ENCODE results near the gene HOXC4. TPM values are rescaled to one million over a fixed set of nuclear protein-coding genes. Genes with fewer than 3 reads are reported as not detected.

HOXC4 gene
- polyA plus RNA-seq, 2 of the 4 experiments (the other 2 are of a cell fraction), result 1.3 to 4.0 TPM

DNA sequence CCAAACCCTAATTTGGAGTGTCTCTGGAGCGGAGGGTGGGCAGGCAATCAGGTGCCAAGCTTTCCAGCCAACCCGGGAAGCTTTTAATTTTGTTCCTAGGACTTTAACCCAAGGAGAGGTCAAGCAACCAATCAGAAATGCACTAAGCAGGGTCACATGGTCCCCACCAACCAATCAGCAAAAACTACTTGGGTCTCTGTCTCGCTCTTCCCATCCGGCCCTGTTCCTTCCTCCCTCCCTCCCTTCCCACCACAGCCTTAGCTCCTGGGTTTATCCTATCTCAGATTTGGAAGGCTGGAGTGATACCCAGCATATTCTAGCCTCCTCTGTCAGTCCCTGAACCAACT lies 13.5 kb upstream of the HOXC4 start:
- WGBS (ENCODE audit: missing lambda C conversion rate), result 75% methylated on average over 4 of the region's 4 CpGs
- Histone ChIP-seq H3K4me1 (peaks cover 7% of the 10 kb centered on the region; the same call in 1 of the 3 replicates), H3K4me3 (no peak overlapping the region), H3K4me2 (no peak overlapping the region), H3K9me3 (no peaks in the 10 kb centered on the region), H3K27ac (no peak overlapping the region)
- FAIRE-seq, result no peak
- peak; percentile 52 to 57 for DNase-seq (ENCODE audit: low read depth in 1 of 2, low spot score in 1 of 2)
- CTCF ChIA-PET, result interaction anchor here (1.4 to 27.9 kb wide), 6 partner anchors 11 to 175 kb away, joined by 3 to 476 read pairs (median 6); partner anchors contain the start of gene SMUG1
- peak in 1 of 2 experiments; percentile 65; a peak in 3 of 6 replicates for ATAC-seq
- POLR2A ChIA-PET, result no interaction called here
- TF ChIP-seq, protein P1, sequence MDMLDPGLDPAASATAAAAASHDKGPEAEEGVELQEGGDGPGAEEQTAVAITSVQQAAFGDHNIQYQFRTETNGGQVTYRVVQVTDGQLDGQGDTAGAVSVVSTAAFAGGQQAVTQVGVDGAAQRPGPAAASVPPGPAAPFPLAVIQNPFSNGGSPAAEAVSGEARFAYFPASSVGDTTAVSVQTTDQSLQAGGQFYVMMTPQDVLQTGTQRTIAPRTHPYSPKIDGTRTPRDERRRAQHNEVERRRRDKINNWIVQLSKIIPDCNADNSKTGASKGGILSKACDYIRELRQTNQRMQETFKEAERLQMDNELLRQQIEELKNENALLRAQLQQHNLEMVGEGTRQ (IDR thresholded peaks at IDR 0.05), result peak; percentile 77
- no peak for TF ChIP-seq CBX8 (IDR thresholded peaks at IDR 0.05)

DNA sequence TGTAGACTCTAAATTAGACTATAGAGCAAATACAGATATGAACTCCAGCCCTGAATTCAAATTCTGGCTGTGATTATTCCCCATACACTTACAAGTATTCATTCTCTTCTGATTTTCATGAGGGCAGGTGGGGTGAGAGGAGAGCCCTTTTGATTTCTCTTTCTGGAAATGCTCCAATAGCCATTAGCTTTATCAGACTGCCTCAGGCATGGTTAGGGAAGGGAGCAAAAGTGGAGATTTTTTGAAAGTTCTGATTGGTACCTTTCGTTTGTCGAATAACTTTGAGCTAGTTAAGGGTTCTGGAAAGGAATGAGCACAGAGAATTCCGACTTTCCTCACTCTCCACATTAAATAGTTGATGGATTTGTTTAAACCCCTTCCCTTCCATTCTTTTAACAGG lies 13.0 kb upstream of the HOXC4 start:
- Histone ChIP-seq H3K27ac (no peak overlapping the region), H3K4me1 (peaks cover 7% of the 10 kb centered on the region; the same call in 1 of the 3 replicates), H3K4me3 (no peak overlapping the region), H3K4me2 (no peak overlapping the region), H3K9me3 (no peaks in the 10 kb centered on the region)
- FAIRE-seq (no peak), DNase-seq (ENCODE audit: low read depth in 1 of 2, low spot score in 1 of 2) (no peak), ATAC-seq (no peak)
- POLR2A ChIA-PET, result interaction anchor here (0.8 to 1.2 kb wide), 2 partner anchors 8 to 13 kb away, joined by 4 to 7 read pairs; partner anchors contain the start of genes HOXC4 and HOXC5
- no peak for TF ChIP-seq TFCP2L1 (CRISPR knock-in tag; IDR thresholded peaks at IDR 0.05)
- no peak for TF ChIP-seq HOXA7 (CRISPR knock-in tag; IDR thresholded peaks at IDR 0.05)
- TF ChIP-seq EHF (CRISPR knock-in tag; IDR thresholded peaks at IDR 0.05), result no peak
- no peak for TF ChIP-seq ZFP36 (IDR thresholded peaks at IDR 0.05; ENCODE audit: borderline replicate concordance, partially characterized antibody)
- no peak for TF ChIP-seq EP300 (IDR thresholded peaks at IDR 0.05)
- TF ChIP-seq JUN (IDR thresholded peaks at IDR 0.05), result no peak
- TF ChIP-seq, protein P2, sequence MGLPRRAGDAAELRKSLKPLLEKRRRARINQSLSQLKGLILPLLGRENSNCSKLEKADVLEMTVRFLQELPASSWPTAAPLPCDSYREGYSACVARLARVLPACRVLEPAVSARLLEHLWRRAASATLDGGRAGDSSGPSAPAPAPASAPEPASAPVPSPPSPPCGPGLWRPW (IDR thresholded peaks at IDR 0.05), result no peak
- TF ChIP-seq, protein P3, sequence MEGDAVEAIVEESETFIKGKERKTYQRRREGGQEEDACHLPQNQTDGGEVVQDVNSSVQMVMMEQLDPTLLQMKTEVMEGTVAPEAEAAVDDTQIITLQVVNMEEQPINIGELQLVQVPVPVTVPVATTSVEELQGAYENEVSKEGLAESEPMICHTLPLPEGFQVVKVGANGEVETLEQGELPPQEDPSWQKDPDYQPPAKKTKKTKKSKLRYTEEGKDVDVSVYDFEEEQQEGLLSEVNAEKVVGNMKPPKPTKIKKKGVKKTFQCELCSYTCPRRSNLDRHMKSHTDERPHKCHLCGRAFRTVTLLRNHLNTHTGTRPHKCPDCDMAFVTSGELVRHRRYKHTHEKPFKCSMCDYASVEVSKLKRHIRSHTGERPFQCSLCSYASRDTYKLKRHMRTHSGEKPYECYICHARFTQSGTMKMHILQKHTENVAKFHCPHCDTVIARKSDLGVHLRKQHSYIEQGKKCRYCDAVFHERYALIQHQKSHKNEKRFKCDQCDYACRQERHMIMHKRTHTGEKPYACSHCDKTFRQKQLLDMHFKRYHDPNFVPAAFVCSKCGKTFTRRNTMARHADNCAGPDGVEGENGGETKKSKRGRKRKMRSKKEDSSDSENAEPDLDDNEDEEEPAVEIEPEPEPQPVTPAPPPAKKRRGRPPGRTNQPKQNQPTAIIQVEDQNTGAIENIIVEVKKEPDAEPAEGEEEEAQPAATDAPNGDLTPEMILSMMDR (IDR thresholded peaks at IDR 0.05), result no peak
- TF ChIP-seq HOXB13 (CRISPR knock-in tag; IDR thresholded peaks at IDR 0.05; ENCODE audit: low read depth), result no peak
- 68% methylated on average over 3 of the region's 3 CpGs for WGBS (ENCODE audit: missing lambda C conversion rate)
- CTCF ChIA-PET, result interaction anchor here (1.2 to 27.9 kb wide), 8 partner anchors 8 to 175 kb away, joined by 3 to 476 read pairs (median 6); partner anchors contain the start of genes HOXC5 and SMUG1

DNA sequence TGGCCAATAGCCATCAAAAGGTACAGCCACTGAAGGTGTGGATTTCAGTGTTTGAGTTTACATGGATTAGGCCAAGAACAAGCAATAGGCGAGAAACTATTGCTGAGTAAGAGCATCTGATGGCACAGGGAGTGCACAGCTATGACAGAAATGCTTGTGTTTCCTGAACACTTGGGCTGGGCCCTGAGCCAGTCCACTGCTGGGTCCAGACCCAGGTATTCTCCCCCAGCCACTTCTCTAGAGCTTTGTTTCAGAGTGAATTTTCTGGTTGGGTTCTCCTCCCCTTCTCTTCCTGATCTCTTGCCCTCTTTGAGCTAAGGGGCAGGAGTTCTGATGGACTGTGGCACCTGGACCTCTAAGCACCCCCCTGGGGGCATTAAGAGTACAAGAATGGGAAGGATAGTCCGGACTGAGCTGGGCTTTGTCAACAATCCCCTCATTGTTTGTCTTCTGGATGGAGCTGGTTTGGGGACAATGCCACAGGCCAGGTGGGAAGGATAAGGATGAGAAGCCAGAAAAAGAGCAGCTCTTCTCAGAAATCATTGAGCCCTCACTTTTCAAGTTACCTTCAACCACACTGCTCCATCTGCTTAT lies 12.4 kb upstream of the HOXC4 start:
- 63% methylated on average over 2 of the region's 2 CpGs for WGBS (ENCODE audit: missing lambda C conversion rate)
- H3K27ac ChIP-seq, result no peak overlapping the region
- CTCF ChIA-PET, result interaction anchor here (0.6 to 27.9 kb wide), 8 partner anchors 8 to 174 kb away, joined by 3 to 476 read pairs (median 6); partner anchors contain the start of genes HOXC5 and SMUG1
- TF ChIP-seq RCOR1 (IDR thresholded peaks at IDR 0.05; ENCODE audit: low read depth, low read length), result no peak
- TF ChIP-seq CHD4 (IDR thresholded peaks at IDR 0.05; ENCODE audit: borderline replicate concordance), result no peak
- no peak for TF ChIP-seq CEBPB (IDR thresholded peaks at IDR 0.05)
- TF ChIP-seq, protein P4, sequence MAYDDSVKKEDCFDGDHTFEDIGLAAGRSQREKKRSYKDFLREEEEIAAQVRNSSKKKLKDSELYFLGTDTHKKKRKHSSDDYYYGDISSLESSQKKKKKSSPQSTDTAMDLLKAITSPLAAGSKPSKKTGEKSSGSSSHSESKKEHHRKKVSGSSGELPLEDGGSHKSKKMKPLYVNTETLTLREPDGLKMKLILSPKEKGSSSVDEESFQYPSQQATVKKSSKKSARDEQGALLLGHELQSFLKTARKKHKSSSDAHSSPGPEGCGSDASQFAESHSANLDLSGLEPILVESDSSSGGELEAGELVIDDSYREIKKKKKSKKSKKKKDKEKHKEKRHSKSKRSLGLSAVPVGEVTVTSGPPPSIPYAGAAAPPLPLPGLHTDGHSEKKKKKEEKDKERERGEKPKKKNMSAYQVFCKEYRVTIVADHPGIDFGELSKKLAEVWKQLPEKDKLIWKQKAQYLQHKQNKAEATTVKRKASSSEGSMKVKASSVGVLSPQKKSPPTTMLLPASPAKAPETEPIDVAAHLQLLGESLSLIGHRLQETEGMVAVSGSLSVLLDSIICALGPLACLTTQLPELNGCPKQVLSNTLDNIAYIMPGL (CRISPR knock-in tag; IDR thresholded peaks at IDR 0.05; ENCODE audit: borderline replicate concordance), result no peak
- TF ChIP-seq, protein P3 (IDR thresholded peaks at IDR 0.05), result no peak
- TF ChIP-seq EHMT2 (IDR thresholded peaks at IDR 0.05; ENCODE audit: low read depth), result no peak
- no peak for TF ChIP-seq SREBF2 (IDR thresholded peaks at IDR 0.05)
- TF ChIP-seq RAD21 (conservative IDR thresholded peaks at IDR 0.05 in 1 of 2, IDR thresholded peaks at IDR 0.05 in 1 of 2), result no peak
- no peak for TF ChIP-seq MAZ (IDR thresholded peaks at IDR 0.05; ENCODE audit: borderline replicate concordance, low read depth, low read length)
- no peak for TF ChIP-seq FOSL2 (IDR thresholded peaks at IDR 0.05)
- TF ChIP-seq FOSL2 (CRISPR knock-in tag; IDR thresholded peaks at IDR 0.05), result no peak
- TF ChIP-seq BHLHE40 (IDR thresholded peaks at IDR 0.05; ENCODE audit: low read depth, low read length), result no peak
- TF ChIP-seq ZSCAN20 (CRISPR knock-in tag; IDR thresholded peaks at IDR 0.05), result no peak
- no peak for TF ChIP-seq EP300 (IDR thresholded peaks at IDR 0.05)
- TF ChIP-seq, protein P5, sequence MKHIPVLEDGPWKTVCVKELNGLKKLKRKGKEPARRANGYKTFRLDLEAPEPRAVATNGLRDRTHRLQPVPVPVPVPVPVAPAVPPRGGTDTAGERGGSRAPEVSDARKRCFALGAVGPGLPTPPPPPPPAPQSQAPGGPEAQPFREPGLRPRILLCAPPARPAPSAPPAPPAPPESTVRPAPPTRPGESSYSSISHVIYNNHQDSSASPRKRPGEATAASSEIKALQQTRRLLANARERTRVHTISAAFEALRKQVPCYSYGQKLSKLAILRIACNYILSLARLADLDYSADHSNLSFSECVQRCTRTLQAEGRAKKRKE (CRISPR knock-in tag; IDR thresholded peaks at IDR 0.05; ENCODE audit: low read depth), result no peak
- no peak for TF ChIP-seq NFE2L2 (conservative IDR thresholded peaks at IDR 0.05; ENCODE audit: low read length)
- TF ChIP-seq HOXA7 (CRISPR knock-in tag; IDR thresholded peaks at IDR 0.05), result no peak

More for the DNA sequence above, 12.4 kb upstream of the HOXC4 start:
- POLR2A ChIA-PET, result interaction anchor here (0.8 to 1.2 kb wide), 2 partner anchors 9 to 13 kb away, joined by 4 to 7 read pairs; partner anchors contain the start of genes HOXC4 and HOXC5
- no peak overlapping the region for H3K4me2 ChIP-seq
- peaks cover 7% of the 10 kb centered on the region; the same call in 1 of the 3 replicates for H3K4me1 ChIP-seq
- FAIRE-seq, result no peak
- H3K4me3 ChIP-seq, result no peak overlapping the region
- ATAC-seq, result no peak
- no peaks in the 10 kb centered on the region for H3K9me3 ChIP-seq
- DNase-seq (ENCODE audit: low read depth in 1 of 2, low spot score in 1 of 2), result no peak

Data from A549 (cell line).